Inflammatory macrophage treated with lipopolysaccharide for 1 hour (primary cell): ENCODE results near the gene PRMT6.

Source experiments
- DNase-seq, 2 donors: peaks; one replicate each; pipeline ENCODE4 v3.0.0-alpha.2; 2020 to 2022

PRMT6 gene

DNA sequence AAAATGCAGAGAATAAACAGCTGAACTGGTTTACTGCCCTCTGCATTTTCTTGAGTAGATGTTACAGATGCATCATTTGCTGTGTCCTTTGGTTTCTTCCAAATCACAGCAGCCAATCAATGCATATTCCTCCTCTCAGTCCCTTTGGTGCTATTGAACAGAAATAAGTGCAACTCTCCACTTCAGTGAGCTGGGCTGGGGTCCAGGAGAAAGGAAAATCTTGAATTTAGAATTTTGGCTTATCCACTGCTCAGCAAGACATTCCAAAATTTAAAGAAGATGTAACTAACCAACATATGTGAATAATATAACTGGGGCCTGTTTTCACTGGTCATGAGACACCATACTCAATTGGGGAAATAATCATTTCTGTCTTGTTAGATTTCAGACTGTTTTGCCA is 39.2 kb downstream of the PRMT6 start:
- DNase-seq = no peak

DNA sequence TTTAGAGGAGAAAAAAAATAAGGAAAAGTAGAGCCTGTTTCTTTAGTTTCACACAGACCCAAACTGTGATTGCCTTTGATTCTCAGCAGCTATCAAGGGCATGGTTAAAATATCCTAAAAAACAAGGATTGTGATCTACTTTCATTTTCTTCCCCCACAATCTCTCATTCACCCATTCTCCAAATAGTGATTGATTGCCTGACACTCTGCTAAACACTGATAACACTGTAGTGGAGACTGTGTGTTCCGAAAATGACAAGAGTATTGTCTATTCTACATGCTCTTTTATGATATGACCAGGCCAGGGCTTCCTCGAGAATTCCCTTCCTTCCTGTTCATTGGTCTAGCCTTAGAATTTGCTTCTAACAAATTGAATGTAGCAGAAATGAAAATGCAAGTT is 40.2 kb downstream of the PRMT6 start:
- DNase-seq = no peak

DNA sequence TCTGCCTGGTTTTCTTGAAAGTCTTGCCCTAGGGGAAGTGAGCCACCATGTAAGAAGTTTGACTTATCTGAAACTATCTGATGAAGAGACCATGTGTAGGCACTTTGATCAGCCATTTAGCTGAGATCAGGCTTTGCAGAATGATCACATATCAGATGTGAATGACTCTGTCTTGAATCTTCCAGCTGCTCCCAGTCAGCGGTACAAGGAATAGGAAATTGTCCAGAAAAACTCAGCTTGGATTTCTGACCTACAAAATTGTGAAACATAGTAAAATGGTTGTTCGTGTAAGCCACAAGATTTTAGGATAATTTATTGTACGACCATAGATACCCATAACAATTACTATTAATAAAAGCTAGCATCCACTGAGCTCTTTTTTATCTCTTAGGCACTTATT is 42.5 kb downstream of the PRMT6 start:
- no peak for DNase-seq

DNA sequence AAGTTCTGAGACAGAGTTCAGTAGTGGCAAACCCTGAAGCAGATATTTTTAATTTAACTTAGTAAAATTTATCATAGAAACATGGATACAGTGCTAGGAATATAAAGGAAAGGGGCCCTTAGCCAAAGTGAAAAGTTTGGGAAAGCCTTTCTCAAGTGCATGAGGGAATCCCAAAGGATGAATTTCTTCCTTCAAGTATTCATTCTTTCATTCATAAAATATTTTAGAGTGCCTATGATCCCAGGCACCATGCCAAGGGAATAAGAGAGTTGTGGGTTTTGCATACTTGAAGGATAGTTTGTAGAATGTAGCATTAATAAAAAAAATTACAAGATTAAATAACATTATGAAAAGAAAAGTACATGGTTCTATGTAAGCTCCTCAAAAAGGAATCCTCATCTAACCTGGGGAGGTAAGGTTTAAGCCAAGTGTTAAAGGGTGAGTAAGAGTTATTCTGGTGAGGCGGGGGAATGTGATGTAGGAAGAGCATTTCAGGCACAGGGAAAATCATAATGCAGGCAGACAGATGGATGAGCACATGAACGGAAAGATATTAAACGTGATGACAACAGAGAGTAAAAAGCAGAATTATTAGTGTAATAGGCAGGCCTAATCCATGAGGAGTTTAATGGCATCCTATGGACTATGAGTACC is 44.0 kb downstream of the PRMT6 start:
- no peak for DNase-seq

DNA sequence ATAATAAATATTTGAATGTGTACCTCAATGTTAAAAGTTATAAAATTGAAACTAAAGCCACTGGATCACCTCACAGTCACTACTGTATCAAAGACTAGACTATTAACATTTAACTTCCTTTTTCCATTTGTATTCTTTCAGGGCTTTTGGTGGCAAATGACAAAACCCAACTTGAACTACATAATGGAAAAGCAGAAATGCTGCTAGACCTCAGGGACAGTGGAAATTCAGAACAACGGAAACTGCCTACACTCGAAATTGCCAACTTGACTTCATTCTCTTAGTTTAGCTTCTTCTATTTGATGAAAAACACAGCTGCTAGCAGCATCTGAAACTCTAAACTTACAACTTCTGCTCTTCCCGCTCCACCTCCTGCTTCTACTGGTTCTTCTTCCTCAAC is 49.4 kb downstream of the PRMT6 start:
- DNase-seq = no peak
